VCaP (cell line): ENCODE measurements around the gene ARTN.

ENCODE experiments used
- H3K27ac ChIP-seq: fragments of 450-650 bp; 2 replicates; pipeline ENCODE4 v1.5.1; 2017
- TF ChIP-seq, protein P1 (sequence below): fragments of 450-650 bp; conservative IDR thresholded peaks from 2 replicates; pipeline ENCODE4 v1.5.1; 2017; ENCODE audit warnings: mild to moderate bottlenecking, moderate library complexity

ARTN gene

DNA sequence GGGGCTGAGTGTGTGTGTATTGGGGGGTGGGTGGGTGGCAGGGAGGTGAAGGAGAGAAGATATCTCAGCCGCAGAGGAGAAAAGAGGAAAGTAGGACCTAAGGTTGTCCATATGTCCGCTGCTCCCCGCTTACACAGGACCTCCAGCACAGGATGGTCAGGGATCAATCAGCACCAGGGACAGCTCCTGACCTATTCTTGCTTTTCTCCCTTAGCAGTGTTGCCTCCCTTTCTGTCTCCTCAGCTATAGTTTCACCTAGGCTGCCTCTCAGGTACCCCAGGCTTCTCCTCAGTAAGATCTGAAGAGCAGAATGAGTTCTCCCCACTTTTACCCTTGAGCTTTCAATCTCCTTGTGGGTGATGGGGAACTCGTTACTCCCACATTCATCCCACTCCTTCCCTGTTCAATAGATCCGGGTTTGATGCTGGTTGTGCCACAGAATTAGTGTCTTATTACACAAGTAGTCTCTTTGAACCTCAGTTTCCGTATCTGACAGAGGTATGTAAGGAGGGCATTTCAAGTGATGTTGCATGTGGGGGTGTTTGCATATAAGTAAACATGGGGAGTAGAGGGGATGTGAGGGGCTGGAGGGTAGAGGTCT is 34.8 kb downstream of the ARTN start:
- H3K27ac ChIP-seq: no peak overlapping the region
- TF ChIP-seq, protein P1, sequence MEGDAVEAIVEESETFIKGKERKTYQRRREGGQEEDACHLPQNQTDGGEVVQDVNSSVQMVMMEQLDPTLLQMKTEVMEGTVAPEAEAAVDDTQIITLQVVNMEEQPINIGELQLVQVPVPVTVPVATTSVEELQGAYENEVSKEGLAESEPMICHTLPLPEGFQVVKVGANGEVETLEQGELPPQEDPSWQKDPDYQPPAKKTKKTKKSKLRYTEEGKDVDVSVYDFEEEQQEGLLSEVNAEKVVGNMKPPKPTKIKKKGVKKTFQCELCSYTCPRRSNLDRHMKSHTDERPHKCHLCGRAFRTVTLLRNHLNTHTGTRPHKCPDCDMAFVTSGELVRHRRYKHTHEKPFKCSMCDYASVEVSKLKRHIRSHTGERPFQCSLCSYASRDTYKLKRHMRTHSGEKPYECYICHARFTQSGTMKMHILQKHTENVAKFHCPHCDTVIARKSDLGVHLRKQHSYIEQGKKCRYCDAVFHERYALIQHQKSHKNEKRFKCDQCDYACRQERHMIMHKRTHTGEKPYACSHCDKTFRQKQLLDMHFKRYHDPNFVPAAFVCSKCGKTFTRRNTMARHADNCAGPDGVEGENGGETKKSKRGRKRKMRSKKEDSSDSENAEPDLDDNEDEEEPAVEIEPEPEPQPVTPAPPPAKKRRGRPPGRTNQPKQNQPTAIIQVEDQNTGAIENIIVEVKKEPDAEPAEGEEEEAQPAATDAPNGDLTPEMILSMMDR: no peak

- peak overlapping the region; percentile 62; the same call in 1 of the 2 replicates for H3K27ac ChIP-seq
- TF ChIP-seq, protein P1: no peak
These were observed 35.8 kb downstream of the ARTN start for GRCh38 chr1:43969416-43969745.

DNA sequence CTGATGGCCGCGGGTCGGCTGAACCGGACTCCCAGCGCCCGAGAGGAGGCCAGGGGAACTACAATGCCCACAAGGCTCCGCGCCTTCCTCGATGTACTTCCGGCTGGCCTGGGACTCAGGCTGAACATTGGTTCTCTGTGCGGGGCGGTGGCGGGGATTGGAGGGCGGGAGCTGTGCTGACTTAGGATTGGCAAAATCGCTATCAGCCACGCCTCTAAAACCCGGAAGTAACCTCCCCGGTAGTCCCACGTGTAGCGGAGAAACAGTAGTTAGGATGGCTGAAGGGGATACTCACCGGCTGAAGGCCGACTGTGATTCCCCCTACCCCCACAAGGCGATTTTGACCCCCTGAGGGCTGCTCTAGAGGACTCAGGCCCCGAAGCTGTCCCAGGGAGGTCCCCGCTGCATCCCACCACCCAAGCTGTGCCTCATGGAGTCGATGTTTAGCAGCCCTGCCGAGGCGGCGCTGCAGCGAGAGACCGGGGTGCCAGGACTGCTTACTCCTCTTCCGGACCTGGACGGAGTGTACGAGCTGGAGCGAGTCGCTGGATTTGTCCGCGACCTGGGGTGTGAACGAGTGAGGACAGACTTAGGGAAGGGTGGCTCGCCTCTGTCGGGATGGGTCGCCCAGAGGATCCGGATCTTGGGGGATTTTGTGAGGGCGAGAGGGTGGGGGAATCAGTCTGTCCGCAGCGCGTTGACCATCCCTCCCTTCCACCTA is 36.3 kb downstream of the ARTN start, which contains the start of gene DPH2:
DPH2 (plus strand) TSS at position 265 of the 721 bp plus-strand sequence; CDS start at position 431, 166 bp downstream.
- TF ChIP-seq, protein P1: no peak
- peak within 1 kb of the TSS; percentile 62; the same call in 1 of the 2 replicates for H3K27ac ChIP-seq

DNA sequence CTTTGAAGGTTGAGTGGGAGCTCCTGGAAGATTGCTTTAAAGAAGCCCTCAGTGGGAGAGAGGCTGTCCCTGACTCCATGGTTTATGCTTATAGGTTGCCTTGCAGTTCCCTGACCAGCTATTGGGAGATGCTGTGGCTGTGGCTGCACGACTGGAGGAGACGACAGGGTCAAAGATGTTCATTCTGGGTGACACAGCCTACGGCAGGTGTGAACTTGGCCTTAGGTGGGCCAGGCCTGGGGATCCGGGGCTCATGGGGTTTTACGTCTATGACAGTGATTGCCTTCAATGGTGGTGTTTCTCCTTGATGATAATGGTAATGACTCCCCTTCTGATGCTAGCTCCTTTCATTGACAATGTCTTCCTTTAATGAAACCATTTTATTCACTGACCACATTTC is 36.9 kb downstream of the ARTN start:
- TF ChIP-seq, protein P1: no peak
- H3K27ac ChIP-seq: peak overlapping the region; percentile 62; the same call in 1 of the 2 replicates

DNA sequence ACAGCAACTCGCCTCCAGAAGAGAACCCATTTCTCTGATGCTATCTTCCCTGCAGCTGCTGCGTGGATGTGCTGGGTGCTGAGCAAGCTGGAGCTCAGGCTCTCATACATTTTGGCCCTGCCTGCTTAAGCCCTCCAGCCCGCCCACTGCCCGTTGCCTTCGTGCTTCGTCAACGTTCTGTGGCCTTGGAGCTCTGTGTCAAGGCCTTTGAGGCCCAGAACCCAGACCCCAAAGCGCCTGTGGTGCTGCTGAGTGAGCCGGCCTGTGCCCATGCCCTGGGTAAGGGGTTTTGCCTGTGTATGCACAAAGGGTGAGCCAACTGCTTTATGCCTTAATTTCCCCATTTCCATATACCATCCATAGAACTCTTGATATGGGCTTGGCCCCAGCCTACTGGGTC is 37.3 kb downstream of the ARTN start:
- no peak overlapping the region; the same call in 1 of the 2 replicates for H3K27ac ChIP-seq
- TF ChIP-seq, protein P1: no peak

- H3K27ac ChIP-seq: no peak overlapping the region
- TF ChIP-seq, protein P1: no peak
These were observed 37.9 kb downstream of the ARTN start for GRCh38 chr1:43971336-43971980.

DNA sequence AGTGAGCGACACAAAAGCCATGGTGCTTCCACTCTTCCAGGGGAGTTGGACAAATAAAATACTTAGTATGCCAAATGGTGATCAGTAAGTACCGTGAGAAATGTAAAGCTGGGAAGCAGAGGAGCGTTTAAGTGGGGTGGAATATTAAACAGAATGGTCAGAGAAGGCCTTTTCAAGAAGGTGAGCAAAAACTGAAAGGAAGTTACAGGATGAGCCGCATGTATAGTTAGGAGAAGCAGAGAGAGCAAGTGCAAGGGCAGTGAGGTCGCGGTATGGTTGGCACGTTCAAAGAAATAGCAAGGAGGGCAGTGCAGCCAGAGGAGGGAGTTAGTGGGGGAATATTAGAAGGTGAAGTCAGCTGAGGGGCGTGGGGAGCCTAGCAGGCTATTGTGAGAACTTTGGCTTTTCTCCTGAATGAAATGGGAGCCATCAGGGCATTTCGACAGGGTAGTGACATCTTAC is 40.4 kb downstream of the ARTN start:
- TF ChIP-seq, protein P1: no peak
- H3K27ac ChIP-seq: peak overlapping the region; percentile 90
